CD4-positive, alpha-beta T cell treated with Interleukin-17A for 1 hour (primary cell): ENCODE results near the gene SORD.
"Not testable (repeated sequence)": the region's sequence is repeated elsewhere in the genome, so short reads cannot be mapped to it uniquely, and the experiment has no call there.

Experiments
- DNase-seq: peaks from one replicate; pipeline ENCODE4 v3.0.0-alpha.2; 2020

SORD gene

GRCh38 chr15:45100884-45101625, 78.1 kb downstream of the SORD start:
- no peak for DNase-seq

GRCh38 chr15:45101749-45102148, 78.8 kb downstream of the SORD start:
- no peak for DNase-seq

- DNase-seq: no peak
Observed at GRCh38 chr15:45102226-45102625, 79.2 kb downstream of the SORD start.

GRCh38 chr15:45104170-45104569, 81.2 kb downstream of the SORD start:
- DNase-seq: not testable (repeated sequence)

GRCh38 chr15:45105586-45105985, 82.6 kb downstream of the SORD start:
- no peak for DNase-seq

DNA sequence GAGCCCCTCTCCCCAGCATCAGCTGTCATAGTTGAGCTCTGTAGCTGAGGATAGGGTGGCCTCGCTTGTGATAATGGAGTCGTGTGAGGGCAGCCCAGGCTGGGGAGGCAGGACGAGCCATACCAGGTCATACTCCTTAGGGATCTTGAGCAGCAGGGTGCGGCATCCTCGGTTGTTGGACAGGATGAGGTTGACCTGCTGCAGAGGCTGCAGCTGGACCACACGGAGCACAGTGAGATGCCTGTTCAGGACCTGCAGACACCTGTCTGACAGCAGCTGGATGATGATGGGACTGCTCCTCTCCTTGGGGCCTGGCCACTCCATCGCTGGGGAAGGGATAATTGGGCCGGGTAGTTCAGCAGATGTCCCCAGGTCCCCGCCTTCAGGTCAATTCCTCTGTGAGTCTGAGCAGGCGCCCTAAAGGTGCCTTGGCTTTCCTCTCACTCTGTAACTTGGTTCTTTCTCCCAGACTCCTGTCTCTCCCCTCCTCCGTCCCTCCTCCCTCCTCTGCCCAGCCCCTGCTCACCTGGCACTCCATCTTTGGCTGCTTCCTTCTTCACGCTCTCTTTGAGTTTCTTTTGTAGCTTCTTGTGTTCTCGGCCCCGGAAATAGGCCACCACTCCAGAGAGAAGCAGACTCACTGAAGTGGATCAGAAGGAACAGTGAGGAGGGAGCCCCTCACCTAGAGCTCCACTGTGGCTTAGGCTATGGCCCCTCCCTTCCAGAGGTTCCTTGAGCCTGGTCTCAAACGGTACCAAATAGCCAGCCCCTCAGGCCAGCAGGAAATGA, 83.2 kb downstream of the SORD start:
- DNase-seq: no peak

GRCh38 chr15:45107941-45108630, 85.1 kb downstream of the SORD start:
- no peak for DNase-seq

- no peak for DNase-seq
Observed at GRCh38 chr15:45110256-45110820, 87.3 kb downstream of the SORD start.

DNA sequence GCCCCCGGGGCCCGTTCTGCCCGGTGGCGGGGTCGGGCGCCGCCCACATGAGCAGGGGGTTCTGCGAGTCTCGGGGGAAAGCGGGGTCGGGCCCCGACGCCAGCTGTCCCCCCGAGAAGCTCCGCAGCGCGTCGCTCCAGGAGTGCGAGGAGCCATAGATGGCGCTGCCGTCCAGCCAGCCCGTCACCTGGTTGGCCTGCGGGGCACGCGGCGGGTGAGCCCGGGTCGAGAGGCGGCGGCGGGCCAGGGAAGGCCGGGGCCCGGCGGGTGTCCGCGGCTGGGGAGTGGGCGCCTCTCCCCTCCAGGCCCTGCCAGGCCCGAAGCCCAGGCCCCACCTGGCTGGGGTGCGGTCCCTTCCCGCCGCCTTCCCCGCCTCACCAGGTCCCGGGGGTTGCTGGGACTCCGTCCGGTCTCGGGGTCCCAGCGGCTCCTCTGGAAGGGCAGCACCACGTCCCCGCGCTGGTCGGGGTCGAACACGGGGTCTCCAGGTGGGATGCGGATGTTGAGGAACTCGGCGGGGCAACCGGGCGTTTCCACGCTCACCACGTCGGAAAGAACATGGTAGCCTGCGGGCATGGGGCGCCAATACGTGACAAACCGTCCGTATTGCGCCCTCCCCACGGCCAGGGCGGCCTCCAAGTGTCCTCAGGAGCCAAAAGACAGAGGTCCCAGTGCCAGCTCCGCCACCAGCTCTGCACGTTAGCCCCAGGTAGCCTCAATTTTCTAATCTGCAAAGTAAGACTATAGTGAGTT, 88.6 kb downstream of the SORD start:
- no peak for DNase-seq

DNA sequence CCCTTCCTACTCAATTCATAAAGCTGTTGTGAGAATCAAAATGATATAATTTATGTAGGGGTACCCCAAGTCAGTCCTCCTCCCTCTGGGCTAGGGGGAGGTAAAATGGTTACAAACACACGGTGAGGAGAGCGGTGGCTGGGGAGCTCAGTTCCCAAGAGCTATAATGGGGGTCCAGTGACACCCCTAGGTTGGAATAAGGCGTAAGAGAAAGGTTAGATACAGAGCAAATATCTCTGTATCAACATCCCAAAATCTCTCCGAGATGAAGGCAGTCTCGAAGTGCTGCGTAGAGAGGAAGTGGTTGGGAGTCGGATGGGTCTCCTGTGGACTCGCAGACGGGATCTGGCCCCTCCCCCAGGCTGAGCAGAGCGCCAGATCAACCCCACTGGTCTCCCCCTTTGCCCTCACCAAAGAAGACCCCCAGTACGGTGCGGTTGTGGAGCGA, 89.2 kb downstream of the SORD start:
- DNase-seq: no peak

- DNase-seq: no peak
Observed at GRCh38 chr15:45112591-45113379, 89.8 kb downstream of the SORD start.

DNA sequence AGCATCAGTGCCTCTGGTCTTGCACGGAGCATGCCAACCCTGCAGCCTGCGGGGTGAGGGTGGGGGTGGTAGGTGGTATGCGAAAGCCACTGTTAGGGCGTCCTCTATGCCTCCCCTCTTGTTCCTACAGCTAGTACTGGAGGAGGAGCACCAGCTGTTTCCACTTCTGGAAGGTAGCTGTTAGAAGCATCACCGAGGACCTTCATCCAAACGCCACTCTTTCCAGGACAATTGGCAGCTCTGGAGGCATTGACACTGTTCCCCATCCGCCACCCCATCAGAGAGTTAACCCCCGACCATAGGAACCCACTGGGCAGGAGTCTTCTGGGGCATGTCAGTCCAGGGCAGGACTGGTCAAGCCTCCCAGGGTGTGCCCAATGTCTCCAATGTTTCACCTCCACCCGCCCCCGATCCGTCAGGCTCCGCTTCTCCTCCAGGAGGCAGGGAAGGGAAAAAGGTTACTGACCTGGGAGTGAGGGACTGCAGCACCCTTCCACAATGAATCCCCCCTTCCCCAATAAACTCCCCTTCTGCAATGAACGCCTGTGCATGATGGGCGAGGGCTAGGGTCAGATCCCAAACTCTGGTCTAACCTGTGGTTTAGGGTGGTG, 90.5 kb downstream of the SORD start:
- DNase-seq: no peak

GRCh38 chr15:45114076-45114750, 91.2 kb downstream of the SORD start, which contains the start of the genes DUOX2 and DUOXA2:
TSS of gene DUOX2 (minus strand) at chr15:45114172. CDS start at chr15:45113411, 761 bp downstream.
TSS of gene DUOXA2 (plus strand) at chr15:45114326. CDS start at chr15:45114606, 280 bp downstream.
- no peak for DNase-seq

- no peak for DNase-seq
Observed at GRCh38 chr15:45114751-45115085, 91.7 kb downstream of the SORD start.

DNA sequence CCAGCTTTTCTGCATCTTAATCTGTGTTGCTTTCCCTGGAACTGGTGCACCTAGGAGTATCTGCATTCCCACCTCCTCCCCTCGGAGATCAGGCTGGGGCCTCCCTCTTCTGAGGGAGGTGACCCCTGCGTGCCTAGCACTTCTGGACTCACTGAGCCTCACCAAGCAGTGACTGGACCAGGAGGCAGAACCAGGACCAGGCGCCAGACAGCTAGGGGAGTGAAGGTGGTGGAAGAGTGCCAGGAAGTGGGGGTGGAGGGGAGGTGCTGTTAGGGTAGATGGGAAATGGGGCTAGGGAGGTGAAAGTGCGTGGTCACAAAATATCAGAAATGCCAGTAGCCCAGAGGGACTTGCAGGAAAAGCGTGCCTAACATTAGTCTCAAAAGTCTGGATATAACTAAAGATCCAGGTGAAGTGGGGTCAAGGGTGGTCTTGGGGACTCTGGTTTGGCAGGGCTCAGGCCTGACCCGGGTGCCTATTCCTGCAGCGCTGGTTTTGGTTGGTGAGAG, 92.4 kb downstream of the SORD start:
- no peak for DNase-seq

DNA sequence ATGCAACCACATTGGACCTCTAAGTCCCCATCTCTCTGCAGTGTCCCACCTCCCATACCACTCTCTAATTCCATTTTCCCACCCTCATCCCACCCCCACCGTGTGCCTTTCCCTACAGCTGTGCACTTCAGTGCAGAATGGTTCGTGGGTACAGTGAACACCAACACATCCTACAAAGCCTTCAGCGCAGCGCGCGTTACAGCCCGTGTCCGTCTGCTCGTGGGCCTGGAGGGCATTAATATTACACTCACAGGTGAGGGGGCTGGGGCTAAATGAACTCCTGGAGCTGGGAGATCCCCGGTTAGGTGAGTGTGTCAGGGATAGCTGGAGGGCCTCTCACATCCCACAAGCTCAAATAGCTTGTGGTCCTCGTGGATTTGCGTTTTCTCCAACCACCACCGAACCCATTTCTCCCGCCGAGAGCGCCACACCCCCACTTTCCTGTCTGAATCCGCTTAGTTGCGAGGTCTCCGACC, 93.0 kb downstream of the SORD start:
- DNase-seq: no peak

DNA sequence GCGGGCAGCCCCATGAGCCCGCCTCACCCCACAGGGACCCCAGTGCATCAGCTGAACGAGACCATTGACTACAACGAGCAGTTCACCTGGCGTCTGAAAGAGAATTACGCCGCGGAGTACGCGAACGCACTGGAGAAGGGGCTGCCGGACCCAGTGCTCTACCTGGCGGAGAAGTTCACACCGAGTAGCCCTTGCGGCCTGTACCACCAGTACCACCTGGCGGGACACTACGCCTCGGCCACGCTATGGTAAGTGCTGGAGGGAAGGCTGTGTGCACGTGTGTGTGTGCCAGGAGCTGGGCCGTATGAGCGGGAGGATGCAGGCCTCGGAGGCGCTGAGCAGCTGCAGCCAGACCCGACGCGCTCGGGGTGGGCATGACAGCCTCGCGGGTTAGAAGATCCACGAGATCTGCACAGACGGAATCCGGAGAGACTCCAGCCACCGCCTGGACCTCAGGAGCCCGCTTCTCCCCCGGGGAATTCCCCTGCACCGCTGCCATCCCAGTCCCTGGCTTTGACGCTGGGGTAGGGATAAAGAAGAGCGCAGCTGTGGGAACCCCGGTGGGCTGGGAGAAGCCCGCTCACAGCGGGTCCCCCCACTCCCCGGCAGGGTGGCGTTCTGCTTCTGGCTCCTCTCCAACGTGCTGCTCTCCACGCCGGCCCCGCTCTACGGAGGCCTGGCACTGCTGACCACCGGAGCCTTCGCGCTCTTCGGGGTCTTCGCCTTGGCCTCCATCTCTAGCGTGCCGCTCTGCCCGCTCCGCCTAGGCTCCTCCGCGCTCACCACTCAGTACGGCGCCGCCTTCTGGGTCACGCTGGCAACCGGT, 93.7 kb downstream of the SORD start:
- no peak for DNase-seq

GRCh38 chr15:45117308-45118130, 94.5 kb downstream of the SORD start:
- no peak for DNase-seq
